Measurements from ENCODE around the gene PDIA5.

GRCh38 chr3:123148772-123149171, 81.9 kb downstream of the PDIA5 start:
- TF ChIP-seq, protein P1, sequence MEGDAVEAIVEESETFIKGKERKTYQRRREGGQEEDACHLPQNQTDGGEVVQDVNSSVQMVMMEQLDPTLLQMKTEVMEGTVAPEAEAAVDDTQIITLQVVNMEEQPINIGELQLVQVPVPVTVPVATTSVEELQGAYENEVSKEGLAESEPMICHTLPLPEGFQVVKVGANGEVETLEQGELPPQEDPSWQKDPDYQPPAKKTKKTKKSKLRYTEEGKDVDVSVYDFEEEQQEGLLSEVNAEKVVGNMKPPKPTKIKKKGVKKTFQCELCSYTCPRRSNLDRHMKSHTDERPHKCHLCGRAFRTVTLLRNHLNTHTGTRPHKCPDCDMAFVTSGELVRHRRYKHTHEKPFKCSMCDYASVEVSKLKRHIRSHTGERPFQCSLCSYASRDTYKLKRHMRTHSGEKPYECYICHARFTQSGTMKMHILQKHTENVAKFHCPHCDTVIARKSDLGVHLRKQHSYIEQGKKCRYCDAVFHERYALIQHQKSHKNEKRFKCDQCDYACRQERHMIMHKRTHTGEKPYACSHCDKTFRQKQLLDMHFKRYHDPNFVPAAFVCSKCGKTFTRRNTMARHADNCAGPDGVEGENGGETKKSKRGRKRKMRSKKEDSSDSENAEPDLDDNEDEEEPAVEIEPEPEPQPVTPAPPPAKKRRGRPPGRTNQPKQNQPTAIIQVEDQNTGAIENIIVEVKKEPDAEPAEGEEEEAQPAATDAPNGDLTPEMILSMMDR (conservative IDR thresholded peaks at IDR 0.05; ENCODE audit: low read length) = no peak
- TF ChIP-seq EZH2phosphoT487 (IDR thresholded peaks at IDR 0.05; ENCODE audit: borderline replicate concordance) = no peak

Data from Loucy (cell line).